CD8-positive, alpha-beta memory T cell (primary cell): ENCODE measurements around the gene MYO18B. TPM values are rescaled to one million over a fixed set of nuclear protein-coding genes. Genes with fewer than 3 reads are reported as not detected.

ENCODE experiments used
- CTCF ChIA-PET: fragments of 350-600 bp; sonication (Branson Sonifier 250); formaldehyde crosslinking; loops from one replicate; lab custom pipeline; 2021; ENCODE audit warnings: antibody characterized with exemption; lab: Charles Lee
- POLR2A ChIA-PET: fragments of 350-600 bp; sonication (Branson Sonifier 250); formaldehyde crosslinking; loops from one replicate; lab custom pipeline; 2021; ENCODE audit warnings: antibody characterized with exemption; lab: Charles Lee
- DNase-seq, 5 donors: peaks; one replicate each; pipeline versions ENCODE4 v3.0.0 to v3.0.0-alpha.2; 2020 to 2022; ENCODE audit warnings: mixed read lengths in 1 of 5
- H3K27ac ChIP-seq: one replicate; pipeline ENCODE4 v1.7.0; 2013; ENCODE audit warnings: low read depth, mild to moderate bottlenecking, low read length, moderate library complexity
- H3K27me3 ChIP-seq: 2 replicates; pipeline ENCODE4 v1.7.0; 2013; ENCODE audit warnings: low read length, mild to moderate bottlenecking; ENCODE audit not compliant: insufficient read depth, poor library complexity, severe bottlenecking
- H3K36me3 ChIP-seq: 2 replicates; pipeline ENCODE4 v1.7.0; 2013; ENCODE audit warnings: mild to moderate bottlenecking, low read length, moderate library complexity; ENCODE audit not compliant: insufficient read depth
- H3K4me1 ChIP-seq: 2 replicates; pipeline ENCODE4 v1.7.0; 2013; ENCODE audit warnings: mild to moderate bottlenecking, low read length, moderate library complexity; ENCODE audit not compliant: insufficient read depth
- H3K4me3 ChIP-seq: 2 replicates; pipeline ENCODE4 v1.7.0; 2013; ENCODE audit warnings: mild to moderate bottlenecking, low read length
- H3K9me3 ChIP-seq: 2 replicates; pipeline ENCODE4 v1.7.0; 2013; ENCODE audit warnings: mild to moderate bottlenecking, low read length
- H3K27ac Mint-ChIP-seq, 8 donors: one replicate each; pipeline ENCODE4 v1.8.0; 2020 to 2021; ENCODE audit warnings: mixed read lengths in 8 of 8, mild to moderate bottlenecking in 6 of 8, inconsistent platforms in 3 of 8, moderate library complexity in 3 of 8
- H3K27me3 Mint-ChIP-seq, 2 donors: one replicate each; pipeline ENCODE4 v1.8.0; 2020 to 2021; ENCODE audit warnings: mixed read lengths in 2 of 2, mild to moderate bottlenecking in 1 of 2, moderate library complexity in 1 of 2
- H3K36me3 Mint-ChIP-seq, 3 donors: one replicate each; pipeline ENCODE4 v1.8.0; 2020 to 2021; ENCODE audit warnings: mixed read lengths in 3 of 3, inconsistent platforms in 1 of 3, mild to moderate bottlenecking in 1 of 3
- H3K4me1 Mint-ChIP-seq, 3 donors: one replicate each; pipeline ENCODE4 v1.8.0; 2020 to 2021; ENCODE audit warnings: mixed read lengths in 3 of 3, inconsistent platforms in 1 of 3, mild to moderate bottlenecking in 1 of 3
- H3K4me3 Mint-ChIP-seq, 7 donors: one replicate each; pipeline ENCODE4 v1.8.0; 2020 to 2021; ENCODE audit warnings: mixed read lengths in 7 of 7, mild to moderate bottlenecking in 6 of 7, moderate library complexity in 4 of 7, inconsistent platforms in 2 of 7
- H3K9me3 Mint-ChIP-seq, 5 donors: one replicate each; pipeline ENCODE4 v1.8.0; 2020 to 2022; ENCODE audit warnings: mixed read lengths in 5 of 5, mild to moderate bottlenecking in 3 of 5, moderate library complexity in 2 of 5, inconsistent platforms in 1 of 5
- polyA plus RNA-seq: library from polyadenylated mRNA; unstranded; fragments of 300-500 nt; fragmentation: Illumina TruSeq; gene quantifications from one replicate; pipeline ENCODE4 v1.2.3, GENCODE V29; 2021
- total RNA-seq, 2 experiments: library from RNA; stranded (reverse); gene quantifications; one replicate each; pipeline ENCODE4 v1.2.3, GENCODE V29; 2021

The MYO18B gene
- total and polyA plus RNA-seq, 3 experiments from 2014 or later: 0.06 to 0.84 (median 0.59) TPM

GRCh38 chr22:25955323-25955722, 213.3 kb downstream of the MYO18B start:
- no peak overlapping the region for H3K27ac ChIP-seq
- no peaks in the 10 kb centered on the region for H3K27me3 ChIP-seq
- Mint-ChIP-seq H3K27ac (no peak overlapping the region), H3K4me1 (no peaks in the 10 kb centered on the region), H3K4me3 (no peak overlapping the region), H3K9me3 (no peaks in the 10 kb centered on the region), H3K36me3 (no peaks in the 10 kb centered on the region), H3K27me3 (peaks cover 3 to 8% of the 10 kb centered on the region in 2 donors)
- no peak overlapping the region for H3K4me3 ChIP-seq
- H3K4me1 ChIP-seq: no peaks in the 10 kb centered on the region
- no peaks in the 10 kb centered on the region for H3K9me3 ChIP-seq
- POLR2A ChIA-PET: no interaction called here
- no peak for DNase-seq
- no peaks in the 10 kb centered on the region for H3K36me3 ChIP-seq
- CTCF ChIA-PET: no interaction called here

DNA sequence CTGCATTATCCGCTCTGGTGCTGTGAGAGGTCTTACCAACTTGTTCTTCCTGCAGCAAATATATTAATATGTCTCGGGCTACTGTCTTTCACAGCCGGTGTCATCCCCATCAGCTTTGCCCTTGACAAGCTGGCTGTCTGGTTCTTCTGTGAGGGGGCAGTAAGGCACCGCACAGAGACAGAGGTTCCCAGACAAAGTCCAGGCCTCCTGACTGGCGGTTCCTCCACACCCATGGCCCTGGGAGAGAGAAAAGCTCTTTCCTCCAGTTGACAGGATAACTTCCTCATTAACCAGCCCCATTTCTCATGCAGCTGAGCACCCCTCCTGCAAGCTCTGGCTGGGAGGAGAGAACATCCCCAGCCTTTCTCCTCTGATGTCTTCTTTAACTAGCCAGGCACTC, 214.8 kb downstream of the MYO18B start:
- Mint-ChIP-seq H3K36me3 (no peaks in the 10 kb centered on the region), H3K9me3 (peaks cover 0 to 2% (median 0%) of the 10 kb centered on the region in 5 donors), H3K27ac (no peak overlapping the region), H3K4me1 (no peaks in the 10 kb centered on the region), H3K4me3 (no peak overlapping the region), H3K27me3 (peaks cover 3 to 4% of the 10 kb centered on the region in 2 donors)
- Histone ChIP-seq H3K4me1 (no peaks in the 10 kb centered on the region), H3K4me3 (no peak overlapping the region), H3K9me3 (no peaks in the 10 kb centered on the region), H3K27me3 (no peaks in the 10 kb centered on the region), H3K27ac (no peak overlapping the region), H3K36me3 (no peaks in the 10 kb centered on the region)
- DNase-seq: no peak
- ChIA-PET CTCF (no interaction called here), POLR2A (no interaction called here)

DNA sequence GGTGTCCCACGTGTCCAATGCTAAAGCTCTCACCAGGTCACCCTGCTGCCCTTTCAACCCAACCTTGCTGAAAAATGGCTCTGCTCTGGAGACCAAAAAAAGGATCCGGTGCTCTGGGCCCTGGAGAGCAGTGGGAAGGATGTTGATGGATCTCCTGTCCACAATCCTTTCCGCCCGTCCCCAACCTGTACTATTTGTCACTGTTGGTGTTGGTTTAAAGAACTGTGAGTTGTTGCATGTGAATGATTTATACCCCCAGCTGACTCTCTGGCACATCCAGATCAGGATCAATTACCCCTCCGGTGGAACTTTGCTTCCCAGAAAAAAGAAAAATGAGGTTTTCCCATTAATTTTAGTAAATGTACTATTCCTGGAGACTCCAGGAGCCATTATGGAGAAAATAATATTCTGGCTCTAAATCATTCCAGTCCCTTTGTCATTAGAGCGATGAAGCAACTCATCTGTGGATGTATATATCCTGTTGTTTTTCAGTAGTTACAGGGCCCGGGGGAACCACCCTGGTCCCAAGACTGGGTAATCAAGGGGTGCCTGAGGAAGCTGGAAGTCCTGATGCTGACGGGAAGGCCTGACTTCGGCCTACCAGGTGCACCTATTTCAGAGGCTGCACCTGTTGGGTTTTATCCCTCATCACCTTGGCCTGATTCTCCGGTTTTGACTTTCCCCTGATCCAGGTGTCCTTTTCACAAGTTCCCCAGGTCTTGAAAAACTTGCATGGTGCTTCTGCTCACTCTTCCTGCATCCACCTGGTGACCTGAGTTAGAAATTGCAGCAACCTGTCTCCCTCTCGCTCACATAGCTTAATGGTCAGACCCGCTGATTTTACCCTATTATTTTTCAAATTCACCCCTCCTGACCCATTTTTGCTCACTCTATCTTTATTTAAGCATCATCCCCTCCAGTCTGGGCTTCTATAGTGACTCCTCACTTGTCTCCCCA, 218.1 kb downstream of the MYO18B start:
- H3K4me1 ChIP-seq: no peaks in the 10 kb centered on the region
- no peak overlapping the region for H3K4me3 ChIP-seq
- Mint-ChIP-seq H3K4me1 (no peaks in the 10 kb centered on the region), H3K27ac (no peak overlapping the region), H3K36me3 (no peaks in the 10 kb centered on the region), H3K4me3 (no peak overlapping the region), H3K9me3 (peaks cover 0 to 7% (median 4%) of the 10 kb centered on the region in 5 donors), H3K27me3 (peaks cover 11 to 18% of the 10 kb centered on the region in 2 donors)
- H3K27me3 ChIP-seq: no peaks in the 10 kb centered on the region
- CTCF ChIA-PET: no interaction called here
- no peak overlapping the region for H3K27ac ChIP-seq
- POLR2A ChIA-PET: no interaction called here
- no peak for DNase-seq
- no peaks in the 10 kb centered on the region for H3K9me3 ChIP-seq
- no peaks in the 10 kb centered on the region for H3K36me3 ChIP-seq

- CTCF ChIA-PET: no interaction called here
- Histone ChIP-seq H3K27ac (no peak overlapping the region), H3K4me1 (no peaks in the 10 kb centered on the region), H3K4me3 (no peak overlapping the region), H3K36me3 (no peaks in the 10 kb centered on the region), H3K9me3 (no peaks in the 10 kb centered on the region), H3K27me3 (no peaks in the 10 kb centered on the region)
- Mint-ChIP-seq H3K4me1 (peaks cover 0 to 4% (median 0%) of the 10 kb centered on the region in 3 donors), H3K36me3 (no peaks in the 10 kb centered on the region), H3K27me3 (peaks cover 11 to 28% of the 10 kb centered on the region in 2 donors), H3K4me3 (no peak overlapping the region), H3K9me3 (peaks cover 0 to 7% (median 6%) of the 10 kb centered on the region in 5 donors), H3K27ac (no peak overlapping the region)
- no peak for DNase-seq
- POLR2A ChIA-PET: no interaction called here
Measured at GRCh38 chr22:25961699-25962098, 219.7 kb downstream of the MYO18B start.

- no peak overlapping the region for H3K27ac ChIP-seq
- POLR2A ChIA-PET: no interaction called here
- DNase-seq: no peak
- H3K4me1 Mint-ChIP-seq: peaks cover 0 to 6% (median 0%) of the 10 kb centered on the region in 3 donors
- H3K27me3 Mint-ChIP-seq: peaks cover 10 to 28% of the 10 kb centered on the region in 2 donors
- H3K9me3 Mint-ChIP-seq: peaks cover 0 to 7% (median 6%) of the 10 kb centered on the region in 5 donors
- H3K36me3 ChIP-seq: no peaks in the 10 kb centered on the region
- CTCF ChIA-PET: no interaction called here
- H3K4me3 ChIP-seq: no peak overlapping the region
- H3K27me3 ChIP-seq: no peaks in the 10 kb centered on the region
- no peak overlapping the region for H3K4me3 Mint-ChIP-seq
- H3K36me3 Mint-ChIP-seq: no peaks in the 10 kb centered on the region
- no peaks in the 10 kb centered on the region for H3K9me3 ChIP-seq
- H3K27ac Mint-ChIP-seq: no peak overlapping the region
- H3K4me1 ChIP-seq: no peaks in the 10 kb centered on the region
Measured at GRCh38 chr22:25962711-25963110, 220.7 kb downstream of the MYO18B start.

GRCh38 chr22:25964961-25965730, 223.2 kb downstream of the MYO18B start:
- no peaks in the 10 kb centered on the region for H3K4me1 ChIP-seq
- peaks cover 15 to 28% of the 10 kb centered on the region in 2 donors for H3K27me3 Mint-ChIP-seq
- ChIA-PET POLR2A (no interaction called here), CTCF (no interaction called here)
- no peaks in the 10 kb centered on the region for H3K9me3 ChIP-seq
- no peak overlapping the region for H3K27ac Mint-ChIP-seq
- no peak for DNase-seq
- no peaks in the 10 kb centered on the region for H3K36me3 ChIP-seq
- peaks cover 0 to 6% (median 0%) of the 10 kb centered on the region in 3 donors for H3K4me1 Mint-ChIP-seq
- H3K4me3 ChIP-seq: no peak overlapping the region
- no peak overlapping the region for H3K4me3 Mint-ChIP-seq
- peaks cover 0 to 7% (median 6%) of the 10 kb centered on the region in 5 donors for H3K9me3 Mint-ChIP-seq
- no peak overlapping the region for H3K27ac ChIP-seq
- H3K27me3 ChIP-seq: no peaks in the 10 kb centered on the region
- H3K36me3 Mint-ChIP-seq: no peaks in the 10 kb centered on the region

- no peak for DNase-seq
- peaks cover 15 to 31% of the 10 kb centered on the region in 2 donors for H3K27me3 Mint-ChIP-seq
- CTCF ChIA-PET: no interaction called here
- Histone ChIP-seq H3K4me3 (no peak overlapping the region), H3K27me3 (no peaks in the 10 kb centered on the region), H3K36me3 (no peaks in the 10 kb centered on the region), H3K27ac (no peak overlapping the region), H3K4me1 (no peaks in the 10 kb centered on the region), H3K9me3 (no peaks in the 10 kb centered on the region)
- H3K27ac Mint-ChIP-seq: no peak overlapping the region
- peaks cover 0 to 7% (median 4%) of the 10 kb centered on the region in 5 donors for H3K9me3 Mint-ChIP-seq
- H3K36me3 Mint-ChIP-seq: no peaks in the 10 kb centered on the region
- POLR2A ChIA-PET: no interaction called here
- H3K4me3 Mint-ChIP-seq: no peak overlapping the region
- peaks cover 0 to 6% (median 0%) of the 10 kb centered on the region in 3 donors for H3K4me1 Mint-ChIP-seq
Measured at GRCh38 chr22:25966448-25966913, 224.5 kb downstream of the MYO18B start.

DNA sequence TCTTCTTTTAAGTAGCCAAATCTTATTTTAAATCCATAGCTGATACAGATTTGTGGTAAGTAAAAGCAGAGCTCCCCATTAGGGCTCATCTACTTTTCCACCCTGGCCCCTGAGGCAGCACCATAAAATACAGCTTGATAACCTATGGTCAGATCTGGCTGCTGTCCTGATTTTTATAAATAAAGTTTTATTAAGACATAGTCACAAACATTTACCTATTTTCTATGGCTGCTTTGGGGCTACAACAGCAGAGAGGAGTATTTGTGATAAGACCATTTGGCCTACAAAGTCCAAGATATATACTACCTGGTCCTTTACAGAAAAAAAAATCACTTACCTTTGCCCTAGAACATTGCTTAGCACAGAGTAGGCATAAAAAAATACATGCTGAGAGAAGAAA, 227.3 kb downstream of the MYO18B start:
- H3K27ac ChIP-seq: no peak overlapping the region
- no peaks in the 10 kb centered on the region for H3K36me3 Mint-ChIP-seq
- CTCF ChIA-PET: no interaction called here
- H3K27me3 Mint-ChIP-seq: peaks cover 10 to 28% of the 10 kb centered on the region in 2 donors
- no peaks in the 10 kb centered on the region for H3K9me3 ChIP-seq
- H3K36me3 ChIP-seq: no peaks in the 10 kb centered on the region
- peaks cover 0 to 6% (median 0%) of the 10 kb centered on the region in 3 donors for H3K4me1 Mint-ChIP-seq
- no peak overlapping the region for H3K4me3 ChIP-seq
- H3K9me3 Mint-ChIP-seq: peaks cover 0 to 4% (median 0%) of the 10 kb centered on the region in 5 donors
- no peaks in the 10 kb centered on the region for H3K27me3 ChIP-seq
- H3K27ac Mint-ChIP-seq: no peak overlapping the region
- POLR2A ChIA-PET: no interaction called here
- H3K4me3 Mint-ChIP-seq: no peak overlapping the region
- no peak for DNase-seq
- H3K4me1 ChIP-seq: no peaks in the 10 kb centered on the region
